Activated CD8-positive, alpha-beta T cell treated with anti-CD3 and anti-CD28 coated beads, Interleukin-2, amount 10 ng/mL, durations not matched to agents 7 days and 5 days (primary cell): ENCODE data around the gene PLCH1. TPM values are rescaled to one million over a fixed set of nuclear protein-coding genes. Genes with fewer than 3 reads are reported as not detected.

Experiments
- ATAC-seq: fragments of 150-1000 bp; cut with Tn5 transposase; one replicate; pipeline ENCODE4 v1.10.0; 2021; ENCODE audit warnings: moderate library complexity
- CTCF ChIA-PET: fragments of 350-600 bp; sonication (Branson Sonifier 250); formaldehyde crosslinking; loops from one replicate; lab custom pipeline; 2021; ENCODE audit warnings: antibody characterized with exemption; lab: Charles Lee
- POLR2A ChIA-PET: fragments of 350-600 bp; sonication (Branson Sonifier 250); formaldehyde crosslinking; loops from one replicate; lab custom pipeline; 2021; ENCODE audit warnings: antibody characterized with exemption; lab: Charles Lee
- DNase-seq: peaks from one replicate; pipeline ENCODE4 v3.0.0-alpha.2; 2020
- H3K27ac Mint-ChIP-seq: one replicate; pipeline ENCODE4 v1.8.0; 2021; ENCODE audit warnings: mild to moderate bottlenecking, mixed read lengths
- H3K27me3 Mint-ChIP-seq: one replicate; pipeline ENCODE4 v1.8.0; 2021; ENCODE audit warnings: low read depth, mixed read lengths
- H3K36me3 Mint-ChIP-seq: one replicate; pipeline ENCODE4 v1.8.0; 2021; ENCODE audit warnings: low read depth, mixed read lengths
- H3K4me1 Mint-ChIP-seq: one replicate; pipeline ENCODE4 v1.8.0; 2021; ENCODE audit warnings: low read depth, mixed read lengths
- H3K4me3 Mint-ChIP-seq: one replicate; pipeline ENCODE4 v1.8.0; 2021; ENCODE audit warnings: mild to moderate bottlenecking, mixed read lengths
- H3K9me3 Mint-ChIP-seq: one replicate; pipeline ENCODE4 v1.8.0; 2022; ENCODE audit warnings: mixed read lengths; ENCODE audit not compliant: insufficient read depth
- total RNA-seq, 2 experiments: library from RNA; stranded (reverse); gene quantifications; one replicate each; pipeline ENCODE4 v1.2.3, GENCODE V29; 2021

The PLCH1 gene
- total RNA-seq, 2 experiments from 2014 or later: 2.0 to 2.4 TPM

GRCh38 chr3:155550391-155550790 lies 194.5 kb downstream of the PLCH1 start:
- H3K27me3 Mint-ChIP-seq: no peaks in the 10 kb centered on the region
- ATAC-seq: no peak
- no peak for DNase-seq
- peaks cover 48% of the 10 kb centered on the region for H3K4me1 Mint-ChIP-seq
- no peaks in the 10 kb centered on the region for H3K9me3 Mint-ChIP-seq
- no peak overlapping the region for H3K27ac Mint-ChIP-seq
- POLR2A ChIA-PET: no interaction called here
- H3K36me3 Mint-ChIP-seq: peaks cover 11% of the 10 kb centered on the region
- CTCF ChIA-PET: interaction anchor here (1.1 kb wide), 1 partner anchor 58 kb away, joined by 3 read pairs; no protein-coding TSS in a partner anchor
- H3K4me3 Mint-ChIP-seq: no peak overlapping the region

GRCh38 chr3:155549087-155549486 lies 195.8 kb downstream of the PLCH1 start:
- H3K36me3 Mint-ChIP-seq: peaks cover 11% of the 10 kb centered on the region
- DNase-seq: no peak
- no peak for ATAC-seq
- peaks cover 35% of the 10 kb centered on the region for H3K4me1 Mint-ChIP-seq
- POLR2A ChIA-PET: interaction anchor here (0.8 kb wide), 1 partner anchor 15 kb away, joined by 3 read pairs; no protein-coding TSS in a partner anchor
- CTCF ChIA-PET: interaction anchor here (0.9 to 1.1 kb wide), 2 partner anchors 11 to 57 kb away, joined by 3 read pairs; no protein-coding TSS in a partner anchor
- no peaks in the 10 kb centered on the region for H3K27me3 Mint-ChIP-seq
- H3K9me3 Mint-ChIP-seq: no peaks in the 10 kb centered on the region
- no peak overlapping the region for H3K4me3 Mint-ChIP-seq
- peak overlapping the region; percentile 3 for H3K27ac Mint-ChIP-seq

- peaks cover 26% of the 10 kb centered on the region for H3K4me1 Mint-ChIP-seq
- POLR2A ChIA-PET: no interaction called here
- ATAC-seq: no peak
- no peak overlapping the region for H3K4me3 Mint-ChIP-seq
- no peaks in the 10 kb centered on the region for H3K27me3 Mint-ChIP-seq
- peaks cover 9% of the 10 kb centered on the region for H3K36me3 Mint-ChIP-seq
- CTCF ChIA-PET: no interaction called here
- H3K9me3 Mint-ChIP-seq: no peaks in the 10 kb centered on the region
- DNase-seq: no peak
- H3K27ac Mint-ChIP-seq: no peak overlapping the region
Observed at GRCh38 chr3:155548195-155548594, 196.7 kb downstream of the PLCH1 start.

GRCh38 chr3:155535098-155535497 lies 209.8 kb downstream of the PLCH1 start:
- ChIA-PET POLR2A (no interaction called here), CTCF (no interaction called here)
- DNase-seq (no peak), ATAC-seq (no peak)
- Mint-ChIP-seq H3K27me3 (peaks cover 3% of the 10 kb centered on the region), H3K9me3 (peaks cover 15% of the 10 kb centered on the region), H3K4me3 (no peak overlapping the region), H3K4me1 (peaks cover 5% of the 10 kb centered on the region), H3K36me3 (peaks cover 23% of the 10 kb centered on the region), H3K27ac (peak overlapping the region; percentile 37)

GRCh38 chr3:155528579-155528978 lies 216.3 kb downstream of the PLCH1 start:
- Mint-ChIP-seq H3K27ac (no peak overlapping the region), H3K36me3 (peaks cover 6% of the 10 kb centered on the region), H3K4me3 (no peak overlapping the region), H3K4me1 (no peaks in the 10 kb centered on the region), H3K27me3 (no peaks in the 10 kb centered on the region), H3K9me3 (peaks cover 11% of the 10 kb centered on the region)
- ATAC-seq (no peak), DNase-seq (no peak)
- CTCF ChIA-PET: no interaction called here
- POLR2A ChIA-PET: no interaction called here

- no peak overlapping the region for H3K4me3 Mint-ChIP-seq
- POLR2A ChIA-PET: no interaction called here
- no peaks in the 10 kb centered on the region for H3K9me3 Mint-ChIP-seq
Observed at GRCh38 chr3:155525324-155525833, 219.5 kb downstream of the PLCH1 start.

GRCh38 chr3:155520463-155520862 lies 224.4 kb downstream of the PLCH1 start:
- H3K27me3 Mint-ChIP-seq: no peaks in the 10 kb centered on the region
- H3K36me3 Mint-ChIP-seq: no peaks in the 10 kb centered on the region
- H3K4me3 Mint-ChIP-seq: no peak overlapping the region
- no peaks in the 10 kb centered on the region for H3K4me1 Mint-ChIP-seq
- ChIA-PET POLR2A (no interaction called here), CTCF (no interaction called here)
- H3K27ac Mint-ChIP-seq: no peak overlapping the region
- ATAC-seq: no peak
- no peak for DNase-seq
- H3K9me3 Mint-ChIP-seq: no peaks in the 10 kb centered on the region

More at GRCh38 chr3:155525324-155525833, 219.5 kb downstream of the PLCH1 start:
- DNase-seq: no peak
- Mint-ChIP-seq H3K27me3 (no peaks in the 10 kb centered on the region), H3K27ac (no peak overlapping the region), H3K36me3 (no peaks in the 10 kb centered on the region), H3K4me1 (no peaks in the 10 kb centered on the region)
- no peak for ATAC-seq
- CTCF ChIA-PET: no interaction called here

- Mint-ChIP-seq H3K36me3 (no peaks in the 10 kb centered on the region), H3K27me3 (no peaks in the 10 kb centered on the region), H3K4me3 (no peak overlapping the region), H3K4me1 (no peaks in the 10 kb centered on the region), H3K9me3 (no peaks in the 10 kb centered on the region), H3K27ac (no peak overlapping the region)
- DNase-seq (no peak), ATAC-seq (no peak)
- ChIA-PET POLR2A (no interaction called here), CTCF (no interaction called here)
Observed at GRCh38 chr3:155519078-155519477, 225.8 kb downstream of the PLCH1 start.

GRCh38 chr3:155517903-155518302 lies 227.0 kb downstream of the PLCH1 start:
- Mint-ChIP-seq H3K4me3 (no peak overlapping the region), H3K27ac (no peak overlapping the region)

GRCh38 chr3:155516439-155516838 lies 228.4 kb downstream of the PLCH1 start:
- no peak for DNase-seq
- ChIA-PET POLR2A (no interaction called here), CTCF (no interaction called here)
- peaks cover 4% of the 10 kb centered on the region for H3K9me3 Mint-ChIP-seq
- no peak overlapping the region for H3K4me3 Mint-ChIP-seq
- no peak overlapping the region for H3K27ac Mint-ChIP-seq
- H3K4me1 Mint-ChIP-seq: no peaks in the 10 kb centered on the region
- ATAC-seq: no peak
- no peaks in the 10 kb centered on the region for H3K36me3 Mint-ChIP-seq
- H3K27me3 Mint-ChIP-seq: no peaks in the 10 kb centered on the region

More at GRCh38 chr3:155517903-155518302, 227.0 kb downstream of the PLCH1 start:
- Mint-ChIP-seq H3K36me3 (no peaks in the 10 kb centered on the region), H3K4me1 (no peaks in the 10 kb centered on the region), H3K27me3 (no peaks in the 10 kb centered on the region), H3K9me3 (no peaks in the 10 kb centered on the region)
- ChIA-PET POLR2A (no interaction called here), CTCF (no interaction called here)
- ATAC-seq (no peak), DNase-seq (no peak)

- CTCF ChIA-PET: no interaction called here
- H3K27me3 Mint-ChIP-seq: no peaks in the 10 kb centered on the region
Observed at GRCh38 chr3:155512867-155513261, 232.0 kb downstream of the PLCH1 start.

GRCh38 chr3:155512175-155512866 lies 232.6 kb downstream of the PLCH1 start:
- no peaks in the 10 kb centered on the region for H3K36me3 Mint-ChIP-seq
- ChIA-PET POLR2A (no interaction called here), CTCF (no interaction called here)
- peaks cover 4% of the 10 kb centered on the region for H3K9me3 Mint-ChIP-seq
- no peak overlapping the region for H3K4me3 Mint-ChIP-seq
- no peaks in the 10 kb centered on the region for H3K27me3 Mint-ChIP-seq
- ATAC-seq: no peak
- no peak overlapping the region for H3K27ac Mint-ChIP-seq
- no peaks in the 10 kb centered on the region for H3K4me1 Mint-ChIP-seq
- no peak for DNase-seq

More at GRCh38 chr3:155512867-155513261, 232.0 kb downstream of the PLCH1 start:
- POLR2A ChIA-PET: no interaction called here
- DNase-seq (no peak), ATAC-seq (no peak)
- no peak overlapping the region for H3K27ac Mint-ChIP-seq
- H3K4me1 Mint-ChIP-seq: no peaks in the 10 kb centered on the region
- no peak overlapping the region for H3K4me3 Mint-ChIP-seq
- no peaks in the 10 kb centered on the region for H3K36me3 Mint-ChIP-seq
- peaks cover 4% of the 10 kb centered on the region for H3K9me3 Mint-ChIP-seq
